Thoracic aorta (tissue), 2 donors: ENCODE results near the gene TUBGCP2. TPM values are rescaled to one million over a fixed set of nuclear protein-coding genes. Genes with fewer than 3 reads are reported as not detected.

ENCODE experiments used
- ATAC-seq: fragments of 150-250 bp; one replicate; pipeline ENCODE4 v1.8.0; 2017; ENCODE audit warnings: low read depth; ENCODE audit not compliant: insufficient number of reproducible peaks, low FRiP score
- DNase-seq: peaks from one replicate; pipeline ENCODE4 v3.0.0-alpha.2; 2020; ENCODE audit warnings: low spot score
- H3K27ac ChIP-seq, 2 donors: fragments of 200-600 bp; sonication (generic); 1 replicate in 1 of 2; 2 replicates in 1 of 2; pipeline ENCODE4 v1.5.1; 2016; ENCODE audit warnings: mild to moderate bottlenecking in 2 of 2, moderate library complexity in 2 of 2
- H3K27me3 ChIP-seq: fragments of 200-600 bp; sonication (generic); replicated peaks from 2 replicates; pipeline ENCODE4 v1.6.0; 2016; ENCODE audit warnings: mild to moderate bottlenecking; ENCODE audit not compliant: insufficient read depth
- H3K36me3 ChIP-seq: fragments of 200-600 bp; sonication (generic); one replicate; pipeline ENCODE4 v1.5.1; 2016
- H3K4me1 ChIP-seq, 2 donors: fragments of 200-600 bp; sonication (generic); 1 replicate in 1 of 2; 2 replicates in 1 of 2; pipeline versions ENCODE4 v1.5.1 to v1.6.0; 2016; ENCODE audit warnings: low read depth in 2 of 2, mild to moderate bottlenecking in 1 of 2; ENCODE audit not compliant: control insufficient read depth in 1 of 2
- H3K4me3 ChIP-seq: fragments of 200-600 bp; sonication (generic); 2 replicates; pipeline ENCODE4 v1.5.1; 2016; ENCODE audit warnings: mild to moderate bottlenecking
- H3K9me3 ChIP-seq: fragments of 200-600 bp; sonication (generic); 2 replicates; pipeline ENCODE4 v1.5.1; 2016
- CTCF ChIP-seq: fragments of 200-600 bp; sonication (generic); IDR thresholded peaks from one replicate; pipeline ENCODE4 v1.5.1; 2019; ENCODE audit warnings: antibody characterized with exemption
- total RNA-seq, 2 donors: library from RNA; depleted of rRNA; stranded (reverse); fragments of >200 nt; gene quantifications; one replicate each; pipeline versions ENCODE4 v1.1.0 to v1.2.3, GENCODE V29; 2016

The TUBGCP2 gene
- total RNA-seq, 2 donors from 2014 or later: 51.2 to 65.5 TPM

DNA sequence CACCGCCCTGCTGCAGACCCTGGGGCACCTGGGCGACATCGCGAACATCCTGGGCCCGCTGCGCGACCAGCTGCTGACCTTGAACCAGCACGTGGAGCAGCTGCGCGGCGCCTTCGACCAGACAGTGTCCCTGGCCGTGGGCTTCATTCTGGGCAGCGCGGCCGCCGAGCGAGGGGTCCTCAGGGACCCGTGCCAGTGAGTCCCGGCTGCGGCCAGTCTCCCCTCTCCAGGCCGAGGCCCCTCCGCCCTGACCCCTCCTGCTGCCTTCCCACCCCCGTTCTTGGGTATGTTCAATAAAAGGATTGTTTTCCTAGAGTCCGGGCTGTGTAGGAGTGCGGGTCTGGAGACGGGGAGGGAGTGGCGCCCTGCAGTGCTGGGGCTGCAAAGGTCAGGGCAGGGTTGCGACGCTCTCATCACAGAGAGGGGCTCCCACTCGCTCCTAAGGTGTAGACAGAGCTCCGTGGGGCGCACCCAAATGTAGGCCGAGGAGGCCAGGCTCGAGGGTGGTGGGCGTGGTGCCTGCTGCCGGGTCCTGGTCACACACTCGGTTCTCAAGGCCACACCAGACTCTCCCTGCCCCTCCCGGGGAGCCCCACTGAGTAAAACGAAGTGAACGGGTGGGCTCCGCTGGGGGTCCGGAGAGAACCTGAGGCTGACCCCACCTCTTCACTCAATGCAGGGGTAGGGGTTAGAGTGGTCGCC is 77.3 kb downstream of the TUBGCP2 start:
- no peaks in the 10 kb centered on the region for H3K36me3 ChIP-seq
- H3K4me1 ChIP-seq: peaks cover 0 to under 1% of the 10 kb centered on the region in 2 donors
- H3K9me3 ChIP-seq: no peaks in the 10 kb centered on the region
- no peaks in the 10 kb centered on the region for H3K27me3 ChIP-seq
- DNase-seq (no peak), ATAC-seq (no peak)
- no peak overlapping the region for H3K27ac ChIP-seq
- no peak for TF ChIP-seq CTCF
- no peak overlapping the region for H3K4me3 ChIP-seq

GRCh38 chr10:133230387-133231195 is 78.1 kb downstream of the TUBGCP2 start:
- TF ChIP-seq CTCF: no peak
- no peak overlapping the region for H3K27ac ChIP-seq
- H3K4me3 ChIP-seq: peak overlapping the region; percentile 49
- no peaks in the 10 kb centered on the region for H3K4me1 ChIP-seq
- H3K9me3 ChIP-seq: no peaks in the 10 kb centered on the region
- ATAC-seq (no peak), DNase-seq (no peak)
- H3K36me3 ChIP-seq: no peaks in the 10 kb centered on the region
- no peaks in the 10 kb centered on the region for H3K27me3 ChIP-seq

DNA sequence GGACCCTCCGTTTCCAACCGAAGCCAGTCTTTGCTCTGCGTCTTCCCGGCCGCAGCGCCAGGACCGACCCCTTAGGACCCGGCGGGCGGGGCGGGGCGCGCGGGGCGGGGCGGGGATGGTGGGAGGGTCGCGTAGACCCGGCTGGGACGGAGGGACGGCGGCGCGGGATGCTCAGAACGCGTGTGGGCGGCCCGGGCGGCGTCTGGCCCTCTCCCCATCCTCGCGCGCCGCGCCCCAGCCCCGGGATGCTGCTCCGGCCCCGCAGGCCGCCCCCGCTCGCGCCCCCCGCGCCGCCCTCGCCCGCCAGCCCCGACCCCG is 78.7 kb downstream of the TUBGCP2 start, which contains the start of gene UTF1:
Gene UTF1 (plus strand): TSS at position 174 of the 318 bp plus-strand sequence. CDS start 72 bp downstream, at position 246.
- Histone ChIP-seq H3K9me3 (no peaks in the 10 kb centered on the region), H3K27ac (no peak within 1 kb of the TSS), H3K4me1 (no peaks in the 10 kb centered on the region), H3K27me3 (no peaks in the 10 kb centered on the region), H3K36me3 (no peaks in the 10 kb centered on the region), H3K4me3 (peak within 1 kb of the TSS; percentile 49)
- ATAC-seq (no peak), DNase-seq (no peak)
- no peak for TF ChIP-seq CTCF

DNA sequence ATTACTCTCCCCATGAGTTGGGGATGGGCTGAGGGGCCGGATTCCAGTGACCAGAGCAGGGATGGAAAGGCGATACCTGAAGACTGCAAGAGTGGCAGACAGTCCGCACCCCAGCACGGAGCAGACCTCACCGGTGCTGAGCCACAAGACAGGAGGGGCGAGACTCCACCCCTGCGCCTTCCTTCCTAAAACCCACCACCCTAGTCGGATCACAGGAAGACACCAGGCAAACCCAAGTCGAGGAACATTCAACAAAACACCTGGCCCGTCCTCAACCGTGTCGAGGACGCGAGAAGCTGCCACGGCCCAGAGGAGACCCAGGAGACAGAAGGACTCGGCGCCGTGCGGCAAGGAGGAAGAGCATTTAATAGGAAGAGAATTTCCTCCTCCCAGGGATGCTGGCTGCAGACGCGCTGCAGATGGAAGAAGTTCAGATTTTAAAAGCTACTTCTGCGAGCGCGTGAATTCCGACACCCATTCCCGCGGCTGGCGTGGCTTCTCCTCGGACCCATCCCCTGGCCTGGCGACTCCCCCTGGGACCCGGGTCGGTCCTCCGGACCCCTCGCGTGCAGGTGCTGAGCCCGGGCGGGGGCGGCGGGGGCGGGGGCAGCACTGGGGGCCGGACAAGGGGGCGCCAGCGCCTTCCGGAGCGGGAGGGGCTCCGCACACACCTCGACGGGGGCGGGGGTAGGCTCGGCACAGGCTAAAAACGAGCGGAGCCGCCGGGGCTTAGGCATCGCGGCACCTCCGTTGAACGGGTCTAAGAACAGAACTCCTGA is 79.2 kb downstream of the TUBGCP2 start:
- no peak overlapping the region for H3K27ac ChIP-seq
- no peaks in the 10 kb centered on the region for H3K9me3 ChIP-seq
- no peaks in the 10 kb centered on the region for H3K4me1 ChIP-seq
- DNase-seq: no peak
- TF ChIP-seq CTCF: no peak
- H3K4me3 ChIP-seq: no peak overlapping the region
- H3K36me3 ChIP-seq: no peaks in the 10 kb centered on the region
- no peak for ATAC-seq
- no peaks in the 10 kb centered on the region for H3K27me3 ChIP-seq

Other genes starting within 250 kb of the TUBGCP2 start
- gene ADGRA1, start 220.9 kb downstream of the TUBGCP2 start, total RNA-seq: not detected
- under 1 TPM; 0.14 to 0.95 TPM for gene KNDC1, start 148.7 kb downstream of the TUBGCP2 start, total RNA-seq
- not detected for gene UTF1, start 78.7 kb downstream of the TUBGCP2 start, total RNA-seq
- 1 to 10 TPM; 5.1 to 9.5 TPM for gene VENTX, start 71.0 kb downstream of the TUBGCP2 start, total RNA-seq
- 10 to 100 TPM in 1 of 2 donors, 1 to 10 TPM in 1; 7.2 to 14.0 TPM for gene ADAM8, start 32.0 kb downstream of the TUBGCP2 start, total RNA-seq
- 10 to 100 TPM; 20.0 to 33.2 TPM for gene ZNF511, start within 50 bp of the TUBGCP2 start, total RNA-seq
- not detected for gene CALY, start 28.0 kb upstream of the TUBGCP2 start, total RNA-seq
- not detected for gene PRAP1, start 38.5 kb upstream of the TUBGCP2 start, total RNA-seq
- gene FUOM, start 49.1 kb upstream of the TUBGCP2 start, total RNA-seq: 10 to 100 TPM; 13.1 to 26.1 TPM
- 10 to 100 TPM; 27.5 to 64.6 TPM for gene ECHS1, start 64.5 kb upstream of the TUBGCP2 start, total RNA-seq
- 1 to 10 TPM; 7.0 to 9.1 TPM for gene PAOX, start 70.4 kb upstream of the TUBGCP2 start, total RNA-seq
- gene MTG1, start 85.3 kb upstream of the TUBGCP2 start, total RNA-seq: 10 to 100 TPM; 18.0 to 18.6 TPM
- not detected for gene SPRN, start 115.8 kb upstream of the TUBGCP2 start, total RNA-seq
- gene SCART1, start 145.1 kb upstream of the TUBGCP2 start, total RNA-seq: 10 to 100 TPM; 10.6 to 12.1 TPM
- 1 to 10 TPM; 2.9 to 5.3 TPM for gene CYP2E1, start 218.5 kb upstream of the TUBGCP2 start, total RNA-seq